Loucy (cell line): ENCODE results near the gene THAP9.

Experiments
- EZH2phosphoT487 ChIP-seq: fragments of 200-600 bp; IDR thresholded peaks from 2 replicates; pipeline ENCODE4 v1.6.1; 2018; ENCODE audit warnings: antibody characterized with exemption, mild to moderate bottlenecking, moderate library complexity, borderline replicate concordance
- TF ChIP-seq, protein P1 (sequence below): fragments of 200-600 bp; sonication (generic); conservative IDR thresholded peaks from 2 replicates; pipeline ENCODE4 v1.5.1; 2014; ENCODE audit warnings: mild to moderate bottlenecking, antibody characterized with exemption, low read length

GRCh38 chr4:82918091-82918490, 17.6 kb downstream of the THAP9 start:
- TF ChIP-seq, protein P1, sequence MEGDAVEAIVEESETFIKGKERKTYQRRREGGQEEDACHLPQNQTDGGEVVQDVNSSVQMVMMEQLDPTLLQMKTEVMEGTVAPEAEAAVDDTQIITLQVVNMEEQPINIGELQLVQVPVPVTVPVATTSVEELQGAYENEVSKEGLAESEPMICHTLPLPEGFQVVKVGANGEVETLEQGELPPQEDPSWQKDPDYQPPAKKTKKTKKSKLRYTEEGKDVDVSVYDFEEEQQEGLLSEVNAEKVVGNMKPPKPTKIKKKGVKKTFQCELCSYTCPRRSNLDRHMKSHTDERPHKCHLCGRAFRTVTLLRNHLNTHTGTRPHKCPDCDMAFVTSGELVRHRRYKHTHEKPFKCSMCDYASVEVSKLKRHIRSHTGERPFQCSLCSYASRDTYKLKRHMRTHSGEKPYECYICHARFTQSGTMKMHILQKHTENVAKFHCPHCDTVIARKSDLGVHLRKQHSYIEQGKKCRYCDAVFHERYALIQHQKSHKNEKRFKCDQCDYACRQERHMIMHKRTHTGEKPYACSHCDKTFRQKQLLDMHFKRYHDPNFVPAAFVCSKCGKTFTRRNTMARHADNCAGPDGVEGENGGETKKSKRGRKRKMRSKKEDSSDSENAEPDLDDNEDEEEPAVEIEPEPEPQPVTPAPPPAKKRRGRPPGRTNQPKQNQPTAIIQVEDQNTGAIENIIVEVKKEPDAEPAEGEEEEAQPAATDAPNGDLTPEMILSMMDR: no peak
- TF ChIP-seq EZH2phosphoT487: no peak
